K562 (cell line): Measurements from ENCODE around the gene HSPA13. TPM values are rescaled to one million over a fixed set of nuclear protein-coding genes. Genes with fewer than 3 reads are reported as not detected.

ENCODE experiments used
- ATAC-seq: fragments of 200-7000 bp; cut with Tn5 transposase; 3 replicates; pipeline ENCODE4 v1.9.1; 2020; ENCODE audit warnings: moderate library complexity
- BruUV-seq: library from RNA; stranded (reverse); fragments of 400-500 nt; replicated peaks from 2 replicates; lab custom pipeline; 2021; lab: Mats Ljungman, UMichigan
- CTCF ChIA-PET: fragments of 300-600 bp; formaldehyde crosslinking; extraction: SDS; loops from one replicate; lab custom pipeline; 2021; ENCODE audit warnings: low intra/inter-chr PET ratio; lab: Yijun Ruan, JAX
- POLR2A ChIA-PET: fragments of 300-600, 350-650 bp; sonication (Branson Sonifier 250); formaldehyde crosslinking; extraction: SDS; loops from one replicate; lab custom pipeline; 2021; ENCODE audit warnings: antibody characterized with exemption, inconsistent platforms; lab: Yijun Ruan, JAX
- DNase-seq, 4 experiments: peaks; one replicate each; pipeline versions ENCODE4 v3.0.0 to v3.0.0-alpha.2; 2011 to 2018; ENCODE audit warnings: low spot score in 3 of 4, mixed read lengths in 3 of 4; ENCODE audit errors: extremely low read depth in 1 of 4
- FAIRE-seq: peaks from 2 replicates; lab custom pipeline; 2011; peaks lifted over from hg19 to GRCh38; lab: Jason Lieb, UNC
- H2AFZ ChIP-seq: 2 replicates; pipeline ENCODE4 v1.6.0; 2011; ENCODE audit warnings: low read depth, low read length, control low read depth, inconsistent platforms
- H3K27ac ChIP-seq: fragments of 200-600 bp; 3 replicates; pipeline ENCODE4 v1.8.0; 2011; ENCODE audit warnings: low read depth, mild to moderate bottlenecking, control low read depth, inconsistent platforms, low read length, moderate library complexity, mixed read lengths; ENCODE audit errors: extremely low read depth
- H3K27me3 ChIP-seq, 2 experiments: fragments of 300-600 bp in 1 of 2; 2 replicates in 1 of 2; 3 replicates in 1 of 2; pipeline versions ENCODE4 v1.6.0 to v1.8.0; 2011; ENCODE audit warnings: inconsistent platforms in 2 of 2, low read length in 2 of 2, mild to moderate bottlenecking in 1 of 2, mixed read lengths in 1 of 2, moderate library complexity in 1 of 2; ENCODE audit not compliant: control insufficient read depth in 2 of 2, insufficient read depth in 2 of 2
- H3K36me3 ChIP-seq: fragments of 300-600 bp; 3 replicates; pipeline ENCODE4 v1.8.0; 2011; ENCODE audit warnings: mild to moderate bottlenecking, low read length, inconsistent platforms; ENCODE audit not compliant: control insufficient read depth, insufficient read depth
- H3K4me1 ChIP-seq, 2 experiments: fragments of 200-600 bp in 1 of 2; replicated peaks in 1 of 2; 2 replicates in 1 of 2; 3 replicates in 1 of 2; pipeline versions ENCODE4 v1.5.1 to v1.8.0; 2011; ENCODE audit warnings: inconsistent platforms in 2 of 2, low read length in 2 of 2, mild to moderate bottlenecking in 1 of 2, mixed read lengths in 1 of 2, moderate library complexity in 1 of 2; ENCODE audit not compliant: control insufficient read depth in 2 of 2, insufficient read depth in 2 of 2
- H3K4me2 ChIP-seq: 2 replicates; pipeline ENCODE4 v1.6.1; 2011; ENCODE audit warnings: low read length, control low read depth, inconsistent platforms, mixed read lengths; ENCODE audit not compliant: insufficient read depth
- H3K4me3 ChIP-seq: fragments of 200-600 bp; sonication (generic), shearing (Covaris generic); 2 replicates; pipeline ENCODE4 v1.5.1; 2016; ENCODE audit warnings: control low read depth, inconsistent platforms
- H3K79me2 ChIP-seq: fragments of 200-600 bp; 3 replicates; pipeline ENCODE4 v1.8.0; 2011; ENCODE audit warnings: low read length, inconsistent platforms; ENCODE audit not compliant: control insufficient read depth, insufficient read depth
- H3K9ac ChIP-seq, 2 experiments: 2 replicates each; pipeline versions ENCODE4 v1.6.0 to v1.6.1; 2011; ENCODE audit warnings: low read depth in 2 of 2, low read length in 2 of 2, control low read depth in 1 of 2, inconsistent platforms in 1 of 2, mild to moderate bottlenecking in 1 of 2, mixed read lengths in 1 of 2; ENCODE audit not compliant: insufficient read depth in 1 of 2
- H3K9me1 ChIP-seq: one replicate; pipeline ENCODE4 v1.6.0; 2011; ENCODE audit warnings: inconsistent platforms, mild to moderate bottlenecking, low read length, moderate library complexity; ENCODE audit not compliant: control insufficient read depth, insufficient read depth
- H3K9me3 ChIP-seq: replicated peaks from 2 replicates; pipeline ENCODE4 v1.5.1; 2011; ENCODE audit warnings: low read depth, low read length, inconsistent platforms; ENCODE audit not compliant: control insufficient read depth, insufficient read depth
- H4K20me1 ChIP-seq: replicated peaks from 2 replicates; pipeline ENCODE4 v1.6.1; 2011; ENCODE audit warnings: low read length, inconsistent platforms, mixed read lengths; ENCODE audit not compliant: control insufficient read depth, insufficient read depth
- HDGF ChIP-seq: fragments of 450-650 bp; IDR thresholded peaks from 2 replicates; pipeline ENCODE4 v1.6.1; 2016
- HNRNPK ChIP-seq: fragments of 200-400 bp; formaldehyde crosslinking; IDR thresholded peaks from one replicate; pipeline ENCODE4 v1.6.1; 2018; ENCODE audit warnings: mild to moderate bottlenecking, low read depth, low read length; ENCODE audit not compliant: poor library complexity, severe bottlenecking
- TAF15 ChIP-seq: fragments of 200-400 bp; formaldehyde crosslinking; IDR thresholded peaks from 2 replicates; pipeline ENCODE4 v1.6.1; 2017; ENCODE audit warnings: mild to moderate bottlenecking, low read depth, low read length, moderate library complexity
- TBL1XR1 ChIP-seq, 2 experiments: IDR thresholded peaks; 2 replicates each; pipeline ENCODE4 v1.6.1; 2012; ENCODE audit warnings: improper control_type of control experiment in 2 of 2, low read length in 2 of 2, mild to moderate bottlenecking in 1 of 2
- WGBS: fragments of 100-300 bp; shearing (Covaris generic); methylation state at CpG from one replicate; pipeline ENCODE4 v1.1.6; 2016; ENCODE audit warnings: low coverage, mixed read lengths; ENCODE audit not compliant: insufficient coverage; ENCODE audit errors: missing lambda C conversion rate; 5-methylcytosine and 5-hydroxymethylcytosine counted together
- in situ Hi-C: fragments of 300-500 bp; cut with MboI; formaldehyde crosslinking; loops from 4 replicates; pipeline ENCODE4 v1.15.0; 2018; ENCODE audit warnings: inconsistent platforms, mixed read lengths
- intact Hi-C: fragments of 100-400 bp; cut with micrococcal nuclease; formaldehyde crosslinking; loops from 2 replicates; pipeline ENCODE4 v1.14.2; 2022
- polyA plus RNA-seq, 8 experiments: library from polyadenylated mRNA; depleted of rRNA in 4 of 8; stranded (reverse) in 5 of 8; unstranded in 3 of 8; fragments of >200 nt; fragmentation: Nextera tagmentation in 2 of 8; fragmentation: Illumina TruSeq in 1 of 8; extraction: Ambion mirVana in 2 of 8; extraction: Trizol in 1 of 8; gene quantifications; 2 replicates each; pipeline versions ENCODE4 v1.2.1 to v1.2.3, GENCODE V29; 2011 to 2014; ENCODE audit warnings: inconsistent platforms in 1 of 8, missing spikeins in 1 of 8
- total RNA-seq, 7 experiments: library from RNA; depleted of rRNA in 6 of 7; stranded (reverse); fragments of >200 nt in 6 of 7; fragmentation: Illumina TruSeq in 2 of 7; extraction: Trizol in 2 of 7; gene quantifications; 2 replicates each; pipeline versions ENCODE4 v1.2.1 to v1.2.3, GENCODE V29; 2011 to 2021; ENCODE audit warnings: low replicate concordance in 1 of 7
- TF ChIP-seq, protein P1 (sequence below): fragments of 450-650 bp; IDR thresholded peaks from 2 replicates; pipeline ENCODE4 v1.6.1; 2016; ENCODE audit warnings: borderline replicate concordance

HSPA13 gene
- total and polyA plus RNA-seq, 9 of the 15 experiments (the other 6 are each of a cell fraction or from before 2014, with no cell fraction given): 12.5 to 28.8 (median 23.9) TPM

- intact Hi-C loops (no loop called here), in situ Hi-C loops (no loop called here)
- ATAC-seq (no peak), FAIRE-seq (no peak), DNase-seq (no peak)
- H3K9me3 ChIP-seq: no peaks in the 10 kb centered on the region
- TF ChIP-seq HNRNPK: no peak
- TF ChIP-seq, protein P1, sequence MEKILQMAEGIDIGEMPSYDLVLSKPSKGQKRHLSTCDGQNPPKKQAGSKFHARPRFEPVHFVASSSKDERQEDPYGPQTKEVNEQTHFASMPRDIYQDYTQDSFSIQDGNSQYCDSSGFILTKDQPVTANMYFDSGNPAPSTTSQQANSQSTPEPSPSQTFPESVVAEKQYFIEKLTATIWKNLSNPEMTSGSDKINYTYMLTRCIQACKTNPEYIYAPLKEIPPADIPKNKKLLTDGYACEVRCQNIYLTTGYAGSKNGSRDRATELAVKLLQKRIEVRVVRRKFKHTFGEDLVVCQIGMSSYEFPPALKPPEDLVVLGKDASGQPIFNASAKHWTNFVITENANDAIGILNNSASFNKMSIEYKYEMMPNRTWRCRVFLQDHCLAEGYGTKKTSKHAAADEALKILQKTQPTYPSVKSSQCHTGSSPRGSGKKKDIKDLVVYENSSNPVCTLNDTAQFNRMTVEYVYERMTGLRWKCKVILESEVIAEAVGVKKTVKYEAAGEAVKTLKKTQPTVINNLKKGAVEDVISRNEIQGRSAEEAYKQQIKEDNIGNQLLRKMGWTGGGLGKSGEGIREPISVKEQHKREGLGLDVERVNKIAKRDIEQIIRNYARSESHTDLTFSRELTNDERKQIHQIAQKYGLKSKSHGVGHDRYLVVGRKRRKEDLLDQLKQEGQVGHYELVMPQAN: no peak
- TF ChIP-seq HDGF: no peak
- TF ChIP-seq TBL1XR1 (IDR thresholded peaks at IDR 0.05; ENCODE audit: low read length in 2 of 2): no peak
- TF ChIP-seq TAF15: no peak
- WGBS: 0% methylated on average over 1 of the region's 1 CpG
- no peak overlapping the region for H3K9ac ChIP-seq
- H3K79me2 ChIP-seq: no peaks in the 10 kb centered on the region
- POLR2A ChIA-PET: no interaction called here
- no peak overlapping the region for H3K4me2 ChIP-seq
- no peaks in the 10 kb centered on the region for H3K27me3 ChIP-seq
- CTCF ChIA-PET: no interaction called here
- no peaks in the 10 kb centered on the region for H3K36me3 ChIP-seq
- H3K4me3 ChIP-seq: no peak overlapping the region
- no peaks in the 10 kb centered on the region for H3K9me1 ChIP-seq
- no peaks in the 10 kb centered on the region for H4K20me1 ChIP-seq
- no peak overlapping the region for H3K27ac ChIP-seq
- no peaks in the 10 kb centered on the region; a peak in 1 of 5 replicates for H3K4me1 ChIP-seq
- no peak overlapping the region for H2AFZ ChIP-seq
- BruUV-seq: no TSS peak
Measured at GRCh38 chr21:14358775-14359174, 24.2 kb downstream of the HSPA13 start.
